ENCODE measurements around the gene ZCRB1. TPM values are rescaled to one million over a fixed set of nuclear protein-coding genes. Genes with fewer than 3 reads are reported as not detected.

Gene ZCRB1
- total and polyA plus RNA-seq, 8 donors: 17.2 to 29.9 (median 26.7) TPM

DNA sequence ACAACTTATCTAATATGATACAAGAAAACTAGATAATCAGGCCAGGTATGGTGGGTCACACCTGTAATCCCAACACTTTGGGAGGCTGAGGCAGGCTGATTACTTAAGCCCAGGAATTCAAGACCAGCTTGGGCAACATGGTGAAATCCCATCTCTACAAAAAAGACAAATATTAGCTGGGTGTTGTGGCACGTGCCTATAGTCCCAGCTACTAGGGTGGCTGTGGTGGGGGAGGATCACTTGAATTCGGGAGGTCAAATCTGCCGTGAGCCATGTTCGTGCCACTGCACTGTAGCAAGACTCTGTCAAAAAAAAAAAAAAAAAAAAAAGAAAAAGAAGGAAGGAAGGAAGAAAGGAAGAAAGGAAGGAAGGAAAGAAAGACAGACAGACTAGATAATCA, 27.0 kb downstream of the ZCRB1 start:
- intact Hi-C loops (cut with DNase I): no loop called here
- TF ChIP-seq, protein P1, sequence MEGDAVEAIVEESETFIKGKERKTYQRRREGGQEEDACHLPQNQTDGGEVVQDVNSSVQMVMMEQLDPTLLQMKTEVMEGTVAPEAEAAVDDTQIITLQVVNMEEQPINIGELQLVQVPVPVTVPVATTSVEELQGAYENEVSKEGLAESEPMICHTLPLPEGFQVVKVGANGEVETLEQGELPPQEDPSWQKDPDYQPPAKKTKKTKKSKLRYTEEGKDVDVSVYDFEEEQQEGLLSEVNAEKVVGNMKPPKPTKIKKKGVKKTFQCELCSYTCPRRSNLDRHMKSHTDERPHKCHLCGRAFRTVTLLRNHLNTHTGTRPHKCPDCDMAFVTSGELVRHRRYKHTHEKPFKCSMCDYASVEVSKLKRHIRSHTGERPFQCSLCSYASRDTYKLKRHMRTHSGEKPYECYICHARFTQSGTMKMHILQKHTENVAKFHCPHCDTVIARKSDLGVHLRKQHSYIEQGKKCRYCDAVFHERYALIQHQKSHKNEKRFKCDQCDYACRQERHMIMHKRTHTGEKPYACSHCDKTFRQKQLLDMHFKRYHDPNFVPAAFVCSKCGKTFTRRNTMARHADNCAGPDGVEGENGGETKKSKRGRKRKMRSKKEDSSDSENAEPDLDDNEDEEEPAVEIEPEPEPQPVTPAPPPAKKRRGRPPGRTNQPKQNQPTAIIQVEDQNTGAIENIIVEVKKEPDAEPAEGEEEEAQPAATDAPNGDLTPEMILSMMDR (IDR thresholded peaks at IDR 0.05): no peak

DNA sequence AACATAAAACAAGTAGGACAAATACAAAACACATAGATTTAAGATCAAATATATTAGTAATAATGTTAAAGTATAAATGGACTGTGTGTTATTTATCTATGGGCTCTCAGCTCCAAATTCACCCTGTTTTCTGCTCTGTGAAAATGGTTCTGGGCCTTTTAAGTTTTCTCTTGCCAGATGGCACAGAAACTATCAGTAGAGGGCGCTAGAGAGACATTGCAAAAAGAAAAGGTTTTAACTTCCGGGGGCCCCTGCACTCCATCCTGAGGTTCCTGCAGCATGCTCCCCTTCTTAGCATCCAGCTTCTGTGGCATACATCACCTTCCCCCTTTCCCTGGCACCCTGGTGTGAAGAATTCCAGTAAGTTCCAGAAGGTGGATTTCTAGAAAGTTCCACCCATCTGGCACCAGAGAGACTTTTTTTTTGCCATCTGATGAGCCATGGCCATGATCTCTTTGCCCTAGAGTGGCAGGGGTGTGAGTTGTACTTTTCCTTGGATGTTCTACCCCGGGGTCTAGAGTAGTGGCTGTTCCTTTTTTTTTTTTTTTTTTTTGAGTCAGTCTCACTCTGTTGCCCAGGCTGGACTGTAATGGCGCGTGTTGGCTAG, 29.3 kb downstream of the ZCRB1 start:
- intact Hi-C loops (cut with DNase I): no loop called here
- H3K4me1 ChIP-seq: no peaks in the 10 kb centered on the region
- DNase-seq: no peak
- FAIRE-seq: no peak
- H3K27ac ChIP-seq: no peak overlapping the region
- no peaks in the 10 kb centered on the region for H3K27me3 ChIP-seq
- H3K9me3 ChIP-seq: no peaks in the 10 kb centered on the region
- no peaks in the 10 kb centered on the region for H3K36me3 ChIP-seq
- no peak for ATAC-seq
- WGBS, 2 donors: 74 to 77% methylated on average over 5 of the region's 5 CpGs
- H3K4me3 ChIP-seq: no peak overlapping the region
- TF ChIP-seq, protein P1 (IDR thresholded peaks at IDR 0.05): peak in 2 of 4 donors; percentile 12 to 14

More for the DNA sequence above, 27.0 kb downstream of the ZCRB1 start:
- H3K36me3 ChIP-seq: no peaks in the 10 kb centered on the region
- no peak overlapping the region for H3K27ac ChIP-seq
- H3K4me1 ChIP-seq: no peaks in the 10 kb centered on the region
- no peaks in the 10 kb centered on the region for H3K9me3 ChIP-seq
- no peak overlapping the region for H3K4me3 ChIP-seq
- FAIRE-seq: no peak
- DNase-seq: no peak
- no peaks in the 10 kb centered on the region for H3K27me3 ChIP-seq
- 85 to 89% methylated on average over 4 of the region's 4 CpGs for WGBS, 2 donors
- no peak for ATAC-seq

DNA sequence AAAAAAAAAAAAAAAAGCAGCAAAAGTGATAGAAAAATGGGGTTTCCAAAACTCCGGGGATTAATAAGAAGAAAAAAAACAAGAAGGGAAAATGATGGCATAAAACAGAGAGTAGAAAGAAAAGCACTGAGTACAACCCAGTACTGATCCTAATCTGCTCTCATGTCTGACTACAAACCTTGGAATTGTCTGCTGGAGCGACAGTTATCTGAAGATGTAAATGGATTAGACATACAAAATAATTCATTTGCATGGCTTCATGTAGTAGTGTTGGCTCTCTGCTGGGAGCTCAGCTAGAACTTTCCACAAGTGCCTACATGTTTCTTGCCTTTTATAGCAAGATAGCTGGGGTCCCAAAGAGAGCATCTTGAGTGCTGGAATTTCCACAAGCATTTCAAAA, 34.2 kb downstream of the ZCRB1 start:
- TF ChIP-seq, protein P1 (IDR thresholded peaks at IDR 0.05): no peak
- no peak for FAIRE-seq
- WGBS, 2 donors: 71 to 77% methylated on average over 2 of the region's 2 CpGs
- DNase-seq: no peak
- Histone ChIP-seq H3K4me3 (no peak overlapping the region), H3K9me3 (no peaks in the 10 kb centered on the region), H3K36me3 (no peaks in the 10 kb centered on the region), H3K4me1 (no peaks in the 10 kb centered on the region), H3K27me3 (no peaks in the 10 kb centered on the region), H3K27ac (no peak overlapping the region)
- ATAC-seq: no peak
- intact Hi-C loops (cut with DNase I): no loop called here

DNA sequence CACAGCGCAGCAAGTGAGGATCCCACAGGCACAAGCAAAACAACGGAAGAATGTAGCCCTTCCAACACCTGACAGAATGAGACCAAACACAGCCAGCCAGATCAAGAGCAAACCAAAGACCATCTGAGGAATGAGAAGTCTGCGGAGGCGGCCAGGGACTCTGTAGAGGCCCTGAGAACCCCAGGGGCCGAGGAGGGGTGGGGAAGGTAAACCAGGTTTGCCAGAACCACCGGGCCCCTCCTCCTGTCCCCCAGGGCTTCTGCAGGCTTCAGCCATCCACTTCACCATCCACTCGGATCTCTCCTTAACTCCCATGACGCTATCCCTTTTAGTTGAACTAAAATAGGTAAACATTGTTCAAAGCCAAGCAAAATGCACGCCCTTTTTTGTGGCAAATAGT, 37.4 kb downstream of the ZCRB1 start:
- H3K9me3 ChIP-seq: no peaks in the 10 kb centered on the region

DNA sequence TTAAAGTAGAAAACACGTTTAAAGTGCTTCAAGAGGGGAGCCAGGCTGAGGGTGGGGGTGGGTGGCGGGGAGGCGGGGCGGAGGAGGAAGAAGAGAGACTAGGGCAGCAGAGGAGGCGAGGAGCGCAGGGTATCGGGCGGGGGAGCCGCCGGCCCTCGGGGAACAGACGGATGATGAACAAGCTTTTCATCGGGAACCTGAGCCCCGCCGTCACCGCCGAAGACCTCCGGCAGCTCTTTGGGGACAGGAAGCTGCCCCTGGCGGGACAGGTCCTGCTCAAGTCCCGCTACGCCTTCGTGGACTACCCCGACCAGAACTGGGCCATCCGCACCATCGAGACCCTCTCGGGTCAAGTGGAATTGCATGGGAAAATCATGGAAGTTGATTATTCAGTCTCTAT, 39.2 kb downstream of the ZCRB1 start:
- H3K27me3 ChIP-seq: peaks cover 0 to 4% (median 0%) of the 10 kb centered on the region in 4 donors
- DNase-seq (no peak), ATAC-seq (no peak), FAIRE-seq (no peak)
- no peaks in the 10 kb centered on the region for H3K4me1 ChIP-seq
- no peaks in the 10 kb centered on the region for H3K36me3 ChIP-seq
- no peak overlapping the region for H3K4me3 ChIP-seq
- H3K27ac ChIP-seq: no peak overlapping the region
- intact Hi-C loops (cut with DNase I): no loop called here
- TF ChIP-seq, protein P1 (IDR thresholded peaks at IDR 0.05): no peak
- no peaks in the 10 kb centered on the region for H3K9me3 ChIP-seq
- WGBS, 2 donors: 82 to 86% methylated on average over 25 to 26 of the region's 26 CpGs

More for the DNA sequence above, 37.4 kb downstream of the ZCRB1 start:
- no peak overlapping the region for H3K27ac ChIP-seq
- H3K4me3 ChIP-seq: no peak overlapping the region
- no peaks in the 10 kb centered on the region for H3K4me1 ChIP-seq
- intact Hi-C loops (cut with DNase I): no loop called here
- no peak for DNase-seq
- TF ChIP-seq, protein P1 (IDR thresholded peaks at IDR 0.05): no peak
- peaks cover 0 to 4% (median 0%) of the 10 kb centered on the region in 4 donors for H3K27me3 ChIP-seq
- H3K36me3 ChIP-seq: no peaks in the 10 kb centered on the region
- WGBS, 2 donors: 56% methylated on average over 9 of the region's 9 CpGs
- FAIRE-seq: no peak
- no peak for ATAC-seq
